Neural cell (in vitro differentiated cells): ENCODE measurements around the gene ELOVL3. TPM values are rescaled to one million over a fixed set of nuclear protein-coding genes. Genes with fewer than 3 reads are reported as not detected.

Experiments
- H2AFZ ChIP-seq: fragments of 200-600, 300-800 bp; sonication (generic), shearing (Covaris generic); 2 replicates; pipeline ENCODE4 v1.6.0; 2014; ENCODE audit warnings: low read depth, mild to moderate bottlenecking, antibody characterized with exemption, low read length, moderate library complexity
- H3F3A ChIP-seq: fragments of 200-600 bp; shearing (Covaris generic); 2 replicates; pipeline ENCODE4 v1.6.1; 2016; ENCODE audit warnings: mild to moderate bottlenecking, moderate library complexity, mixed read lengths, antibody characterized with exemption, low read length; ENCODE audit not compliant: insufficient read depth, poor library complexity, severe bottlenecking
- H3K27ac ChIP-seq: fragments of 200-600, 300-800 bp; sonication (generic), shearing (Covaris generic); 2 replicates; pipeline ENCODE4 v1.5.1; 2014; ENCODE audit warnings: mild to moderate bottlenecking, low read length, moderate library complexity
- H3K27me3 ChIP-seq: fragments of 300-800, 200-600 bp; sonication (generic), shearing (Covaris generic); 2 replicates; pipeline ENCODE4 v1.6.0; 2014; ENCODE audit warnings: mild to moderate bottlenecking, low read depth, low read length, moderate library complexity; ENCODE audit not compliant: insufficient read depth
- H3K36me3 ChIP-seq: fragments of 300-800, 200-600 bp; sonication (generic), shearing (Covaris generic); 2 replicates; pipeline ENCODE4 v1.5.1; 2014; ENCODE audit warnings: mild to moderate bottlenecking, antibody characterized with exemption, low read length, moderate library complexity; ENCODE audit not compliant: insufficient read depth
- H3K4me2 ChIP-seq: fragments of 300-800, 200-600 bp; sonication (generic), shearing (Covaris generic); 2 replicates; pipeline ENCODE4 v1.6.0; 2014; ENCODE audit warnings: mild to moderate bottlenecking, low read length
- H3K4me3 ChIP-seq: fragments of 300-800, 200-600 bp; sonication (generic), shearing (Covaris generic); 2 replicates; pipeline ENCODE4 v1.5.1; 2014; ENCODE audit warnings: mild to moderate bottlenecking, low read length, moderate library complexity
- H3K79me2 ChIP-seq: fragments of 200-600 bp; shearing (Covaris generic); replicated peaks from 2 replicates; pipeline ENCODE4 v1.6.0; 2014; ENCODE audit warnings: mild to moderate bottlenecking, low read length, moderate library complexity; ENCODE audit not compliant: insufficient read depth
- H3K9ac ChIP-seq: fragments of 300-800, 200-600 bp; sonication (generic), shearing (Covaris generic); 2 replicates; pipeline ENCODE4 v1.6.1; 2016; ENCODE audit warnings: mild to moderate bottlenecking, low read length, mixed read lengths
- H3K9me2 ChIP-seq: fragments of 200-600 bp; shearing (Covaris generic); 2 replicates; pipeline ENCODE4 v1.6.1; 2016; ENCODE audit warnings: mild to moderate bottlenecking, low read length, mixed read lengths; ENCODE audit not compliant: insufficient read depth
- H3K9me3 ChIP-seq: fragments of 200-600, 300-800 bp; sonication (generic), shearing (Covaris generic); 2 replicates; pipeline ENCODE4 v1.6.1; 2016; ENCODE audit warnings: mild to moderate bottlenecking, mixed run types, low read length, moderate library complexity, mixed read lengths
- H4K20me1 ChIP-seq: fragments of 200-600 bp; shearing (Covaris generic); 2 replicates; pipeline ENCODE4 v1.6.1; 2016; ENCODE audit warnings: mild to moderate bottlenecking, mixed run types; ENCODE audit not compliant: insufficient read depth
- CTCF ChIP-seq: fragments of 450-650 bp; IDR thresholded peaks from 2 replicates; pipeline ENCODE4 v1.5.1; 2014; ENCODE audit warnings: antibody characterized with exemption, mild to moderate bottlenecking, moderate library complexity; ENCODE audit not compliant: poor library complexity, severe bottlenecking
- EP300 ChIP-seq: fragments of 450-650 bp; conservative IDR thresholded peaks from 2 replicates; pipeline ENCODE4 v1.6.1; 2014; ENCODE audit warnings: antibody characterized with exemption, mild to moderate bottlenecking, moderate library complexity; ENCODE audit not compliant: poor library complexity, severe bottlenecking
- EZH2 ChIP-seq: fragments of 200-600, 300-800 bp; shearing (Covaris generic), sonication (generic); IDR thresholded peaks from 2 replicates; pipeline ENCODE4 v1.6.1; 2014; ENCODE audit warnings: antibody characterized with exemption, low read length, borderline replicate concordance, mild to moderate bottlenecking; ENCODE audit not compliant: insufficient read depth, poor library complexity, severe bottlenecking
- MXI1 ChIP-seq: fragments of 450-650 bp; conservative IDR thresholded peaks from 2 replicates; pipeline ENCODE4 v1.6.1; 2014; ENCODE audit warnings: antibody characterized with exemption, mild to moderate bottlenecking; ENCODE audit not compliant: poor library complexity, severe bottlenecking
- POLR2AphosphoS5 ChIP-seq: IDR thresholded peaks from 2 replicates; pipeline ENCODE4 v1.6.1; 2012
- RAD21 ChIP-seq: fragments of 450-650 bp; conservative IDR thresholded peaks from 2 replicates; pipeline ENCODE4 v1.6.1; 2014; ENCODE audit warnings: antibody characterized with exemption, mild to moderate bottlenecking, moderate library complexity
- REST ChIP-seq: IDR thresholded peaks from 2 replicates; pipeline ENCODE4 v1.6.1; 2012; ENCODE audit warnings: borderline replicate concordance
- SMC3 ChIP-seq: fragments of 450-650 bp; conservative IDR thresholded peaks from 2 replicates; pipeline ENCODE4 v1.6.1; 2014; ENCODE audit warnings: antibody characterized with exemption, mild to moderate bottlenecking, moderate library complexity; ENCODE audit not compliant: poor library complexity
- TAF1 ChIP-seq: IDR thresholded peaks from 2 replicates; pipeline ENCODE4 v1.6.1; 2012; ENCODE audit warnings: low read depth
- polyA plus RNA-seq: library from polyadenylated mRNA; depleted of rRNA; stranded (reverse); fragments of >200 nt; gene quantifications from 2 replicates; pipeline ENCODE4 v1.2.3, GENCODE V29; 2014

Gene ELOVL3
- polyA plus RNA-seq, 1 donor from 2014 or later = not detected

DNA sequence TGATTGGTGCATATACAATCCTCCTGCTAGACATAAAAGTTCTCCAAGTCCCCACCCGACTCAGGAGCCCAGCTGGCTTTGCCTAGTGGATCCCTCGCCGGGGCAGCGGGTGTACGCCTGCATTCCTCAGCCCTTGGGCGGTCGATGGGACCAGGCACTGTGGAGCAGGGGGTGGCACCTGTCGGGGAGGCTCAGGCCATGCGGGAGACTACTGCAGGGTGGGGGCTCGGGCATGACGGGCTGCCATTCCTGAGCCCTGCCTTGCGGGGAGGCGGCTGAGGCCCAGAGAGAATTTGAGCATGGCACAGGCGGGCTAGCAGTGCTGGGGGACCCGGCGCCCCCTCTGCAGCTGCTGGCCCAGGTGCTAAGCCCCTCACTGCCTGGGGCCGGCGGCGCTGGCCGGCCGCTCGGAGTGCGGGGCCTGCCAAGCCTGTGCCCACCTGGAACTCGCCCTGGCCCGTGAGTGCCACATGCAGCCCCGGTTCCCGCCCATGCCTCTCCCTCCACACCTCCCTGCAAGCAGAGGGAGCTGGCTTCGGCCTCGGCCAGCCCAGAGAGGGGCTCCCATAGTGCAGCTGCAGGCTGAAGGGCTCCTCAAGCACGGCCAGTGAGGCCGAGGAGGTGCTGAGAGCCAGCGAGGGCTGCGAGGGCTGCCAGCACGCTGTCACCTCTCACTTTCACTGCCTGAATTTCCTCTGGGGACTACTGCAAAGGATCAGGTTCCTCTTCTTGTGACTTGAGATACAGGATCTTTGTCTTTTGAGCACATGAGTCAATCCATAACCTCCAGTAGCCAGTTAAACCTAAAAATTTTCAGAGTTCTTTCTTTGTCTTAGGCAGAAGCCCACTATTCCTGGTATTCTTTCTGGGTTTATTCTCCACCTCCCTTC lies 25.1 kb upstream of the ELOVL3 start:
- H3K9me3 ChIP-seq = no peaks in the 10 kb centered on the region
- no peak overlapping the region for H3K4me3 ChIP-seq
- H3F3A ChIP-seq = no peaks in the 10 kb centered on the region
- H3K9me2 ChIP-seq = no peaks in the 10 kb centered on the region
- no peak overlapping the region for H2AFZ ChIP-seq
- no peaks in the 10 kb centered on the region for H3K79me2 ChIP-seq
- no peaks in the 10 kb centered on the region for H3K27me3 ChIP-seq
- H4K20me1 ChIP-seq = no peaks in the 10 kb centered on the region
- TF ChIP-seq EP300 (no peak), SMC3 (no peak), POLR2AphosphoS5 (no peak), RAD21 (no peak), EZH2 (no peak), CTCF (no peak), TAF1 (no peak), MXI1 (no peak), REST (no peak)
- H3K36me3 ChIP-seq = no peaks in the 10 kb centered on the region
- H3K27ac ChIP-seq = no peak overlapping the region
- H3K9ac ChIP-seq = no peak overlapping the region
- H3K4me2 ChIP-seq = no peak overlapping the region

DNA sequence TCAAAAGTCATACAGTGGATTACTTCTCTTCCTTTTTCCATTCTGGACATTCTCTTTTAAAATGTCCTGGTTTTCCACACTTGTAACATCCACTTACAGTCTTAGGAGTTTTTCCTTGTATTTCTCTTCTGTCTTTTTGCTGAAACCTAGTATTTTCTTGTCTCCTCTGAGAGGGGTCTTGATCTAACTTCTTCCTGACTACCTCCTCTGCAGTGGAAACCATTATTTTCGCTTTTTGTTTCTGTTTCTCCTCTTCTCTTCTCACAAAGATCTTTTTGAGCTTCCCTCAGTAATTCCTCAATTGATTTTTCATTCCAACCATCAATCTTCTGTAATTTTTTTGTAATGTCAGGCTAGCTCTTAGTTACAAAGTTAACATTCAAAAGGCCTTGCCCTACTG lies 23.7 kb upstream of the ELOVL3 start:
- Histone ChIP-seq H3F3A (no peaks in the 10 kb centered on the region), H2AFZ (no peak overlapping the region), H3K9me2 (no peaks in the 10 kb centered on the region), H3K4me2 (no peak overlapping the region), H3K36me3 (no peaks in the 10 kb centered on the region), H3K79me2 (no peaks in the 10 kb centered on the region), H3K9me3 (no peaks in the 10 kb centered on the region), H4K20me1 (no peaks in the 10 kb centered on the region), H3K4me3 (no peak overlapping the region), H3K9ac (no peak overlapping the region), H3K27me3 (no peaks in the 10 kb centered on the region), H3K27ac (no peak overlapping the region)
- TF ChIP-seq CTCF (no peak), SMC3 (no peak), EZH2 (no peak), TAF1 (no peak), MXI1 (no peak), POLR2AphosphoS5 (no peak), RAD21 (no peak), REST (no peak), EP300 (no peak)
